ENCODE results near the gene CYTH2. TPM values are rescaled to one million over a fixed set of nuclear protein-coding genes. Genes with fewer than 3 reads are reported as not detected.

CYTH2 gene
- total RNA-seq, 4 donors from 2014 or later = 91.6 to 232 (median 139) TPM

GRCh38 chr19:48499316-48500090, 30.3 kb downstream of the CYTH2 start:
- 55 to 68% methylated on average over 21 to 37 of the region's 44 CpGs for WGBS, 2 donors
- peaks cover 2 to 27% of the 10 kb centered on the region in 2 donors for H3K4me1 ChIP-seq
- intact Hi-C loops (cut with DNase I) = no loop called here

GRCh38 chr19:48500830-48501493, 31.8 kb downstream of the CYTH2 start:
- WGBS, 2 donors = 31 to 59% methylated on average over 8 to 16 of the region's 32 CpGs
- intact Hi-C loops (cut with DNase I) = no loop called here
- DNase-seq = no peak
- Histone ChIP-seq H3K4me3 (replicated peaks in 1 of 3) (peak overlapping the region in 1 of 3 donors; percentile 21), H3K4me1 (peaks cover 0 to 20% of the 10 kb centered on the region in 2 donors), H3K9me3 (no peaks in the 10 kb centered on the region), H3K36me3 (no peaks in the 10 kb centered on the region), H3K27me3 (no peaks in the 10 kb centered on the region), H3K27ac (peak overlapping the region in 1 of 3 donors; percentile 10)
- TF ChIP-seq CTCF (IDR thresholded peaks at IDR 0.05) = no peak
- no peak for TF ChIP-seq POLR2A (IDR thresholded peaks at IDR 0.05)

More at GRCh38 chr19:48499316-48500090, 30.3 kb downstream of the CYTH2 start:
- H3K9me3 ChIP-seq = no peaks in the 10 kb centered on the region
- no peak for TF ChIP-seq CTCF (IDR thresholded peaks at IDR 0.05)
- H3K27me3 ChIP-seq = no peaks in the 10 kb centered on the region
- no peaks in the 10 kb centered on the region for H3K36me3 ChIP-seq
- no peak overlapping the region for H3K27ac ChIP-seq
- no peak overlapping the region for H3K4me3 ChIP-seq (replicated peaks in 1 of 3)
- no peak for DNase-seq

DNA sequence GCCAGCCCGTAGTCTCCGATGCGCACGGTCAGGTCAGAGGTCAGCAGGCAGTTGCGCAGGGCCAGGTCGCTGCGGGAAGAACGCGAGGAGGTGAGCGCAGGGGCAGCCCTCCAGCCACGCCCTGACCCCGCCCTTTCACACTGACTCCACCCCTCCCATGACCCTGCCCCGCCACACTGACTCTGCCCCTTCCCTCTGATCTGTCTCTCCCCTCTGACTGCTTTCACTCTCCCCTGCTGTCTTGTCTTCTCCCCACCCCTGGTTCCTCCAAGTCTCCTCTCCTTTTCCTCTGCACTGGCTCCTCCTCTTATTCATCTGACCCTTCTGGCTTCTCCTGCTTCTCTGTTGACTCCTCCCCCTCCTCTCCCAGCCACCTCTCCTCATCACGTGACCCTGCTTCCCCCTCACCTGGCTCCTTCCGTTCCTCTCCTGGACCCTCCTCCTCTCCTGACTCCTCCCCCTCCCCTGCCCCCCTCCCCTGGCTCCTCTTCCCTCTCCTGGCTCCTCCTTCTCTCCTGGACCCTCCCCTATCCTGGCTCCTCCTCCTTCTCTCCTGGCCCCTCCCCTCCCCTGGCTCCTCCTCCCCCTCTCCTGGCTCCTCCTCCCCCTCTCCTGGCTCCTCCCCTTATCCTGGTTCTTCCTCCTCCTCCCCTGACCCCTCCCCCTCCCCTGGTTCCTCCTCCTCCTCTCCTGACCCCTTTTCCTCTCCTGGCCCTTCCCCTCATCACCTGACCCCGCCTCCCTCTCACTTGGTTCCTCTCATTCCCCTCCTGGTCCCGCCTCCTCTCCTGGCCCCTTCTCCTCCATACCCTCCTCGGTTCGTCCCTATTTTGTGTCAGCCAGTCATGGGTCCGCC, 32.6 kb downstream of the CYTH2 start:
- no peaks in the 10 kb centered on the region for H3K36me3 ChIP-seq
- WGBS, 2 donors = 7% methylated on average over 15 to 20 of the region's 20 CpGs
- peak in 1 of 2 donors; percentile 43 for TF ChIP-seq POLR2A (IDR thresholded peaks at IDR 0.05)
- TF ChIP-seq CTCF (IDR thresholded peaks at IDR 0.05) = no peak
- peak; percentile 96 to 99 for DNase-seq
- peaks cover 0 to 20% of the 10 kb centered on the region in 2 donors for H3K4me1 ChIP-seq
- H3K27ac ChIP-seq = peak overlapping the region in 1 of 3 donors; percentile 76
- intact Hi-C loops (cut with DNase I) = no loop called here
- no peaks in the 10 kb centered on the region for H3K9me3 ChIP-seq
- H3K4me3 ChIP-seq (replicated peaks in 1 of 3) = peak overlapping the region in 1 of 3 donors; percentile 21
- H3K27me3 ChIP-seq = no peaks in the 10 kb centered on the region

DNA sequence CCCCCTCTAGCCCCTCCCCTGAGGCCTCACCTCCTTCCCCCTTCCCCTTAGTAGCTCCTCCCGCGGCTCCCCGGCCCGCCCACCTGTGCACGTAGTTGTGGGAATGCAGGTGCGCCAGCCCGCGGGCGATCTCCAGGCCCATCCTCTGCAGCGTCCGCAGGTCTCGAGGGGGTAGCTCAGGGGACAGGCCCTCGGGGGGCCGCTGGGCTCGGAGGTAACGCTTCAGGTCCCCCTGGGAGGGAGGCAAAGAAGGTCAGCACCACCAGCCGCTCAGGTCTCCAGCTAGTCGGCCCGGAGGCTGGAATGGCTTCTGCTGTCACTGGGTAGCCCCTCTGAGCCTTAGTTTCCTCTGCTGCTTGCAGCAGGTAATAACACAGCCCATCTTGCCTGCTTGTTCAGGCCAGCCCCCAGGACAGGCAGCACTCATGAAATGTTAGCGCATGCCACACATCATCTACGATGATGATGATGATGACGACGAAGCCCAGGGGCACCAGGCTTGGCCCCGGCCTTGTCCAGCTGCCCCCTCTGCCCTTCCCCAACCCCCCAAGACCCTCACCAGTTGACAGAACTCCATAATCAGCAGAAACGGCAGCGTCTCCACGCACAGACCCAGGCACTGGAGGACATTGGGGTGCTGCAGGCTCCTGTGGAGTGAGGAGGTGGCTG, 33.3 kb downstream of the CYTH2 start:
- no peak for DNase-seq
- Histone ChIP-seq H3K4me1 (peaks cover 0 to 18% of the 10 kb centered on the region in 2 donors), H3K9me3 (no peaks in the 10 kb centered on the region), H3K27ac (peak overlapping the region in 2 of 3 donors; percentile 27 to 76), H3K27me3 (no peaks in the 10 kb centered on the region), H3K4me3 (replicated peaks in 1 of 3) (peak overlapping the region in 1 of 3 donors; percentile 20), H3K36me3 (no peaks in the 10 kb centered on the region)
- intact Hi-C loops (cut with DNase I) = no loop called here
- TF ChIP-seq CTCF (IDR thresholded peaks at IDR 0.05) = no peak
- TF ChIP-seq POLR2A (IDR thresholded peaks at IDR 0.05) = peak in 1 of 2 donors; percentile 71
- WGBS, 2 donors = 29 to 43% methylated on average over 15 to 27 of the region's 27 CpGs
